ENCODE data around the gene GCHFR.

Gene GCHFR

DNA sequence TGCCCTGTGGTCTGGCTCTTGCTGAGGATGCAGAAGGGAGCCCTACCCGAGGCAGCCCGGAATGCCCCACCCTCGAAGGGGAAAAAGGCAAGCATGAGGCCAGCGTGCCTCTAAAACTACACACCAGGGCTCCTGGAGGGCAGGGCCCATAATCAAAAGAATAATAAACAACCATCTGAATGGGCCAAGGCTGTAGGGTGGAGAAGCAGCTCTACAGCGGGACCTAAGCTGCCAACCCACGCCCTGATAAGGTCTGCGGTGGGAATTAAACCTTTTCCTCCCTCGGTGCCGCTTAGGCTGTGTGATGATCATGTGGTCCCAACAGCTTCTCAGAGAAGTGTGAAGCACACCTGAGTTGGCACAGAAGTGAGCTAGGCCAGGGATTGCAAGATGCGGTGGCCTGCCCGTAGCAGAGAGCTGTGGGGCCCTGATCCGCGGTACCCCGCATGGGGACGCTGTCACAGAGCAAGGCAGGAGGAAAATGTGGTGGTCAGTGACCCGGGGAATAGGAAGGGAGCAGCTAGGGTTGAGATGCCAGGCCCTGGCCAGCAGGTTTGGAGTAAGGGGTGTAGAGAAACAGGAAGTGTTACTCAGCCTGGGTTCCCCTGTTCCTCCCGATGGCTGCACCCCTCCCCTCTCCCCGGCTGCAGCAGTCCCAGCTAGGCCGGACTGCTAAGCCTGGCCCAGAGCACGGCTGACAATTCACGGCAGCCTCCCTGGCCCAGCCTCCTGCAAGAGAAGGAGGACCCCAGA, 4.8 kb downstream of the GCHFR start:
- H3K4me3 ChIP-seq (ENCODE audit: low read depth, low read length), result no peak overlapping the region
- TF ChIP-seq, protein P1, sequence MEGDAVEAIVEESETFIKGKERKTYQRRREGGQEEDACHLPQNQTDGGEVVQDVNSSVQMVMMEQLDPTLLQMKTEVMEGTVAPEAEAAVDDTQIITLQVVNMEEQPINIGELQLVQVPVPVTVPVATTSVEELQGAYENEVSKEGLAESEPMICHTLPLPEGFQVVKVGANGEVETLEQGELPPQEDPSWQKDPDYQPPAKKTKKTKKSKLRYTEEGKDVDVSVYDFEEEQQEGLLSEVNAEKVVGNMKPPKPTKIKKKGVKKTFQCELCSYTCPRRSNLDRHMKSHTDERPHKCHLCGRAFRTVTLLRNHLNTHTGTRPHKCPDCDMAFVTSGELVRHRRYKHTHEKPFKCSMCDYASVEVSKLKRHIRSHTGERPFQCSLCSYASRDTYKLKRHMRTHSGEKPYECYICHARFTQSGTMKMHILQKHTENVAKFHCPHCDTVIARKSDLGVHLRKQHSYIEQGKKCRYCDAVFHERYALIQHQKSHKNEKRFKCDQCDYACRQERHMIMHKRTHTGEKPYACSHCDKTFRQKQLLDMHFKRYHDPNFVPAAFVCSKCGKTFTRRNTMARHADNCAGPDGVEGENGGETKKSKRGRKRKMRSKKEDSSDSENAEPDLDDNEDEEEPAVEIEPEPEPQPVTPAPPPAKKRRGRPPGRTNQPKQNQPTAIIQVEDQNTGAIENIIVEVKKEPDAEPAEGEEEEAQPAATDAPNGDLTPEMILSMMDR (IDR thresholded peaks at IDR 0.05; ENCODE audit: control insufficient read depth, extremely low read depth, insufficient read depth), result no peak
- no peak for DNase-seq (ENCODE audit: low read depth)

DNA sequence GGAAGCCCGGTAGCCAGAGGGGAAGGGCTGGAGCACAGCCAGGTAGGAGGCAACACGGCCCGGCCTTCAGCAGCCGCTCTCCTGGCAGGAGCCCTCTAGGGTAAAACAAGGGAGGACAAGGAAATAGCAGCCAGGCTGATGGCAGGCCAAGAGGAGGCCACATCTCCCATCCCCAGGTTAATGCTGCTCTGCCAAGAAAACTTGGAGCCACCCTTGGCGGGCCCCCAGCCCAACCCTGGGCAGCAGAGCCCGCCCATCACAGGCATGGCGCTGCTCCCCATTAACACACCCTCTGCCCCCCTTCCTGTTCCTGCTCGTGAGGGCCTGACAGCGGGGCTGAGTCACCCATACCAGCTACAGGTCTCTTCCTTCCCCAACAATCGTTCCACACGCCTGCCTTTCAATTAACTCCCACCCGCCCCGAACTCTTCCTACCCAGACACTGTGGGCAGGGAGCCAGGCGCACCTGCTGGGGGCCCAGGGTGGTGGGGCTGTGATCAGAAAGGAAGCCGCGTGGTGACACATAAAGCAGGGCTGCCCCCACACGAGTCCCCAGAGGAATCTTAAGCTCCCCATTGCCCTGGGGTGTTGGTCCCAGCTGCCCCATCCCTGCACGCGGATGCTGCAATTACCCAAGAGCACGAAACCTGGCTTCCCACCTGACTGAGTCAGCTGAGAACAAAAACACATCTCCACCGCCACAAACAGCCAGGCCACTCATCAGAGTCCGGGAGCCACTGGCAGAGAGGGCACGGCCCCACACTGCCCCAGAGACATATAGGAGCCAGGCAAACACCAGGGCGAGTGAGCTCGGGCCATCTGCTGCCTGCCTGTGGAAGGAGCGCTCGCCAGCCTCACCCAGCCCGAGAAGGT, 5.6 kb downstream of the GCHFR start, which contains the start of gene C15orf62:
Gene C15orf62 (plus strand): TSS at position 707 of the 873 bp plus-strand sequence. CDS start 516 bp downstream, outside the sequence.
- H3K4me3 ChIP-seq (ENCODE audit: low read depth, low read length), result no peak within 1 kb of the TSS
- TF ChIP-seq, protein P1 (IDR thresholded peaks at IDR 0.05; ENCODE audit: control insufficient read depth, extremely low read depth, insufficient read depth), result no peak
- no peak for DNase-seq (ENCODE audit: low read depth)

DNA sequence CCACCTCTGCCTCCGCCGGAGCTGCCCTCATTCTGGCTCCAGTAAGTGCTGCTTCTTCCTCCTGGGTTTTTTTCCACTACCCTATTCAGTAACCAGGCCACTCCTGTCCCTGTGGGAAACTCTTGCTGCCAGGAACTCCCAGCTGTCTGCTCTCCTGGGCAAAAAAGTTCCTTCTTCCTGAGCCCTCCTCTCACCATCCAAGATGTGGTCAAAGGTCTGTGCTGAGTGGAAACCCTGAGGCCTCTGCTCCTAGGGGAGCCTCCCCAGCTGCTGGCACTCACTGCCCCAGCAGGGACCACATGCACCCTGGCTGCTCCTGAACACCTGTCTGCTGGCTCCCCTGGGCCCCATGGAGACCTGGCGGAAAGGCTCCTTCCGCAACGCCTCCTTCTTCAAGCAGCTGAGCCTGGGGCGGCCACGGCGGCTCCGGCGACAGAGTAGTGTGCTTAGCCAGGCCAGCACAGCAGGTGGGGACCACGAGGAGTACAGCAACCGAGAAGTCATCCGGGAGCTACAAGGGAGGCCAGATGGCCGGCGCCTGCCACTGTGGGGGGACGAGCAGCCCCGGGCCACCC, 6.4 kb downstream of the GCHFR start:
- TF ChIP-seq, protein P1 (IDR thresholded peaks at IDR 0.05; ENCODE audit: control insufficient read depth, extremely low read depth, insufficient read depth), result no peak
- DNase-seq (ENCODE audit: low read depth), result no peak
- H3K4me3 ChIP-seq (ENCODE audit: low read depth, low read length), result no peak overlapping the region

DNA sequence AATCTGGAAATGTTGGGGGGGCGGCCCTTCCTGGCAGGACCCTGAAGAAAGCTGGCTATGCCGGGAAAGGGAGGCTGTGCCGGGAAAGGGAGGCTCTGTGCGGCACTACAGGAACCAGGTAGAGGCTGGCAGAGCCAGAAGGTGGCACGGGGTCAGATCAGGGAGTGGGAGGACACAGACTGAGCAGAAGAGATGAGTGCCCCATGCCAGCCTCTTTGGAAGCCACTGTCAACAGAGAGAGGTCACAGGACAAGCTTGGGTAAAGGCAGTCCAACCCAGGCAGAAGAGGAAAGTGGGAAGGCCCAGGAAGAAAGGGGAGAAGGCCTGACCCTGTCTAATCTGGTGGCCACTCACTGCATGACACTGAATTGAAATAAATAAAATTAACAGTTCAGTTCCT, 7.4 kb downstream of the GCHFR start:
- H3K4me3 ChIP-seq (ENCODE audit: low read depth, low read length), result no peak overlapping the region
- TF ChIP-seq, protein P1 (IDR thresholded peaks at IDR 0.05; ENCODE audit: control insufficient read depth, extremely low read depth, insufficient read depth), result no peak
- DNase-seq (ENCODE audit: low read depth), result no peak

DNA sequence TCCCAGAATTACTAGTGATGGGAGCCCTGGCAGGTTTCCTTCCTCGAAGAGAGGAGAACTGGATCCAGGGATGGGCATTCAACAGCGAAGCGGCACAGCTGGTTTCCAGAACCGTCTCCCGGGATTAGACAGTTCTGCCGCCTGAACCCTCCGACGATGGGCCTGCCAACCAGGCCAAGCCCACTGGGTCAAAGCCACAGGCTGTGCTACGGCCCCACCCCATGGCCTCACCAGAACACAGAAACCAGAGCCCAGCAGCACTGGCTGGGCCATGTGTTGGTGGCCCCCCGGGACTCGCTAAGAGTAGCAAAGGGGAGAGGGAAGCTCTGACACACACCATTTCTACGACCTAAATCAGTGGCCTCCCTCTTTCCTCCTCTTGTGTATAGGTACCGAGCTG, 8.1 kb downstream of the GCHFR start:
- TF ChIP-seq, protein P1 (IDR thresholded peaks at IDR 0.05; ENCODE audit: control insufficient read depth, extremely low read depth, insufficient read depth), result no peak
- DNase-seq (ENCODE audit: low read depth), result no peak
- H3K4me3 ChIP-seq (ENCODE audit: low read depth, low read length), result no peak overlapping the region

DNA sequence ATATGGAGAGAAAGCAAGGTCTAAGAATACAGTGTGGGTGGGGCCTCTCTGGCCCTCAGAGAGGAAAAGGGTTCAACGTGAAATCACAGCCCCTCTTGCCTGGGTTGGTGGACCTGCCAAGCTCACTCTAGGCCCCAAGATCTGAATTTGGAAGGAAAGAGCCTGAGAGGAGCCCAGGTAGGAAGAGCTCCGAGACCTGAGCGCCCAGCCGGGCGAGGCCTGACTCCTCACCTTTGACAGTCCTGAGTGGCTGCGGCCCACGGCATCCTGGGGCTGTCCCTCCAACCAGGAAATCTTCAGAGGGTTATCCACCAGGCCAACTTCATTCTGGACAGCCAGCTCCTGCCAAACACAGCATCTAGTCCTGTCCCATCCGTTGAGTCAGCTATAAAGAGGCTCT, 9.6 kb downstream of the GCHFR start:
- TF ChIP-seq, protein P1 (IDR thresholded peaks at IDR 0.05; ENCODE audit: control insufficient read depth, extremely low read depth, insufficient read depth), result no peak
- DNase-seq (ENCODE audit: low read depth), result no peak
- H3K4me3 ChIP-seq (ENCODE audit: low read depth, low read length), result no peak overlapping the region
